ENCODE measurements around the gene COX5A.

Gene COX5A

DNA sequence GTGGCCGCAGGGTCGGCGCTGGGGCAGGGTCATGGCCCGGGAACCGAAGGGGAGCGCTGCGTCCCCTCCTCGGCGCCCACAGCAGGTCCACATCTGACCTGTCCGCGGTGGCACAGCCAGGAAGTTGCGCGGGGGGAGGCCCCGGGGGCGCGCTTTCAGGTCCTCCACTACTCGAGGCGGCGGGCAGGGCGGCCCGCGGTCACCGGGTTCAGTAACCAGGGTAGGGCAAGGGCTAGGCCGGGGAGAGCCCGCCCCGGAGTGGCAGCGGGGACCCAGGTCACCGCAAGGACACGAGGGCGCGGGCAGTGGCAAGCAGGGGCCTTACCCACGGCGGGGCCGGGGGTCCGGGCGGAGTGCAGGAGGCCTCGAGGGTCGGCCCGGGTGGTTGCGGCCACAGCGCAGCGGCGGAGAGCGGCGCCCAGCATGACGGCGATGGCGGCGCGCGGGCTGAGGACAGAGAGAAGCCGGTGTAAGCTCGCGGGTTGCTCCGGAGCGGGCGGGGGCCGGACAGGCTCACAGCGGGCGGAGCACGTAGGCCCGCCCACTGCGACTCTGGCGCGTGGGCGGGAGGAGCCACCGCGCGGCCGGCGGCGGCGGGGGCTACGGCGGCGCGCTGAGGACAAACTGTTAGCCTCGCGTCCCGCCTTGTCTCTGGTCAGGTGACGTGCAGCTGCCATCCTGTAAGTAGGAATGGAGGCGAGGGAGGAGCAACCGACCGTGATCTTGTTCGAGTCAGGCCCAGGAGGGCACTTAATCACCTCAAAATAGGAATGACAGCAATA is at the start of gene COX5A:
Gene COX5A (minus strand): TSS at position 484 of the 782 bp plus-strand sequence. CDS start 59 bp downstream, at position 425.
- peak; percentile 91 for DNase-seq

DNA sequence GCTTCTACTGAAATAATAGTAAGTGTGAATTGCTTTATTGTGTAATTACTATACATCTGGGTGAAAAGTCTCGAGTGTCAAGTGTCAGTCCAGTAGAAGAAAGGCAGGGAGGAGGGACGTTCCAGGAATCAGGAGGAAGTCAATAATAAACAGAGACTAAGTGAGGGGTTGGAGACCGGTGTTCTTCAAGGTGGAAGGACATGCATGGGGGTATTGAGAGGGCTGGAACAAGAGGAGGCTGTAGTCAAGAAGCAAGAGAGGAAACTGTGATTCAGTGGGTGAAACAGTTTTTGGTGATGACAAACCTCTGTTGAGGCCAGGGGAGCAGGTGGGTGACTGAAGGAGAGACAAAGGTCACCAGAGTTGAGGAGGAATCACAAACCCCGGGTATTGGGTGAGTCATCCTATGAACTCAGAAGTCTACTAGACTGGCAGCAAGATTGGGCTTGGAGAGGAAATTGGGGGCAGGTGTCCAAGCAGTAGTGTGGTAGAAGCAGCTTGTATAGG is 45.9 kb upstream of the COX5A start:
- DNase-seq: no peak

DNA sequence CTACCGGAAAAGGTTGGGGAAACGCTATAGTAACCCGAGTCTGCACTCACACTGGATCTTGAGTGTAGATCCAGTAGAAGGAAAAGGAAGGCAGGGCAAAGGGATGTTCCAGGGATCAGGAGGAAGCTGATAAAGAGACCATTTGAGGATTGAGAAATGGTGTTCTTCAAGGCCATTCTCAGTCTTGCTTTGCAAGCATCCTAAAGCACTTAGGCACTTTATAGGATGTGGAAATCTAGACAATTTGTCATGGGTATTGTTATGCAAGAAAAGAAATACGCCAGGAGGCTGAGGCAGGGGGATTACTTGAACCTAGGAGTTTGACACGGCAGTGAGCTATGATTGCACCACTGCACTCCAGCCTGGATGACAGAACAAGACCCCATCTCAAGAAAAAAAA is 44.3 kb upstream of the COX5A start:
- DNase-seq: no peak

DNA sequence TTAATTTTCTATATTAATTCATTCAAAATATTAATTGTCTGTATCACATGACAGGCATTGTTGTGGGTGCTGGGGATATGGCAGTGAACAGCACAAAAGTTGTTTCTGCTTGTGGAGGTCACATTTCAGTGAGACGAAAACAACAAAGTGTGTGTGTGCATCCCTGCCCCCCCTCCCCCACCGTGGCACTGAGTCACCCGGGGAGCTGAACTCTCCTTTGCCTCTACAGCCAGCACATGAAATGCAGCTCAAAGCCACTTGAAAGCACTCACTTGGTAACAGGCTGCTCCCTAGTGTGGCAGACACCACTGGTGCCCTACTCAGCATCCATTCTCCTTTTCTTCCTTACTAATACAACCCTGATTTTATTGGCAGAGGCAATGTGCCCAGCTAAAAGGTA is 40.6 kb upstream of the COX5A start:
- DNase-seq: no peak

DNA sequence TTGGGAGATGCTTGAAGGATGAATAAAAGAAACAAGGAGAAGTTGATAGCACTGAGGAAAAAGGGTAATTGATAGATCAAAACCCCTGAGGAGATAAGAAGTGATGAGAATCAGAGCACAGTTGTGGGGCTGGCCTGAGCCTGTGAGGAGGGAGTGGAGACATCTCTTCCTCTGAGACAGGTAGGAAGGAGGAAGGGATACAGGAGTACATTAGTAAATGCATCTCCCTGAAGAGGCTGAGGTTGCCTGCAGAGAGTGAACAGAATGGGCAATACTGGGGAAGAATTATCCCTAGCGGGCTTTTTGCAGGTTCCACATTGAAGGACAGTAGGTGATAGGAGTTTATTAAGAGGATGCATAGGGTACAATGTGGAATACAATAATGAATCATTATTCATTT is 40.2 kb upstream of the COX5A start:
- DNase-seq: no peak

DNA sequence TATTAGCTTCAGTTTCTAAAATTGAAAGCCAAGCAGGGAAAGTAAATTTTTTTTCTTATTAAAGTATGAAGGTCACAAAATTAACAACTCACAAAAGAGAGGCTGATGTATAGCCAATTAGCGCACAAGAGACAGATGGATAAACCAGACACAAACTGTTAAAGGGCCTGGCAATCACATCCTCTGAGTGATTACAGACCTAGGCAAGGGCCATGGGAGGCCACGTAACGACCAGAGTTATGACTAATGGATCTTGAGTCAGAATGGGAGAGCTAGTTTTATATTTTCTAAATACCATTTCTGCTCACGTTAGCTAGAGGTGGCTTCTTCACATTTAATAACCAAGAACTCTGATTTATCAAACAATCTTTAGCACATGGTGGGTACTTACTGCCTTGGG is 39.7 kb upstream of the COX5A start:
- no peak for DNase-seq

DNA sequence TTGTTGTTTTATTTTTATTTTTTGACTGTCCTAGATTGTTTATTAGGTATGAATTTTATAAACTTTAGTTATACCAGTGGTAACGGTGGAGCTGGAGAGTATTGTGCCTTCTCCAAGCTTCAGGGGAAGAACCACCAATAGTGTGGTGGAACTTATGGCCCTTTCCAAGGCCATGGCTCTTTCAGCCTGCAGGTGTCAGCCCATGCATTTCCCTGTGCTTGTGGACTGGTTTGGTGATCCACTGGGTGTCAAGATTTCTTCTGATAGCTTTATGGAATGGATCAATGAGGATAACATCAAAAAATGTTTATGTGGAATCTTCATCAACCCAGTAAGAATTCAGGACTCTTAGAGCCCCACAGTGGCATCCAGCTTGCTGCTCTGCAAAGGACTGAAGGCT is 38.3 kb upstream of the COX5A start:
- no peak for DNase-seq

DNA sequence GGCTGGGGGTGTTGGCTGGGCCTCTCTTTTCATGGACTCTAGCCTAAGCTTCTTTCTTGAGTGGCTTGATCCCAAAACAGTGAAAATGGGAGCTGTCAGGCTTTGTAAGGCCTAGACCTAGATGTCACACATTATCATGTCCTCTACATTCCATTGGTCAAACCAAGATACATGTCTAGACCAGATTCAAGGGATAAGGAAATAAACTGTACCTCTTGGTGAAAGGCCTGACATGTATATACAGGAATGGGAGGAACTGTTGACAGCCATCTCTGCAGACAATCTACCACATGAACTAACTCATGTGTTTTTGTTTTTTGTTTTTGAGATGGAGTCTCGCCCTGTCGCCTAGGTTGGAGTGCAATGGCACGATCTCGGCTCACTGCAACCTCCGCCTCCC is 29.8 kb upstream of the COX5A start:
- DNase-seq: no peak

DNA sequence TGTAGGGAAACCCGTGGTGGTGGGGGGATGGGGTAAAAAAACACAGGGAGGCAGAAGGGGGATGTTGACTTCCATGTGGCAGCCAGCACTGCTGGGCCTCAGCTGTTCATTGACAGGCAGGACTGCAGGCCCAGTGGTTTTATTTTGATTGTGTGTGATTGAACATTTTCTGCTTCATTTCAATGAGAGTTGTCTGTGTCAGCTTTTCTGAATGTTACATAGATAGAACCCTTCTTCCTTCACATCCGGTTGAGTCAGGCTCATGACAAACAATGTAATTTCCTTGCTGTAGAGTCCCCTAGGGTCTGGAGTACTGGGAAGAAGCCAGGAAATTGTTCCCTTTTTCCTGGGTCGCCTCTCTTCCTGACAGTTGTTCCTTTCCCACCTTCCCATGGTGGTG is 26.9 kb upstream of the COX5A start:
- DNase-seq: no peak

DNA sequence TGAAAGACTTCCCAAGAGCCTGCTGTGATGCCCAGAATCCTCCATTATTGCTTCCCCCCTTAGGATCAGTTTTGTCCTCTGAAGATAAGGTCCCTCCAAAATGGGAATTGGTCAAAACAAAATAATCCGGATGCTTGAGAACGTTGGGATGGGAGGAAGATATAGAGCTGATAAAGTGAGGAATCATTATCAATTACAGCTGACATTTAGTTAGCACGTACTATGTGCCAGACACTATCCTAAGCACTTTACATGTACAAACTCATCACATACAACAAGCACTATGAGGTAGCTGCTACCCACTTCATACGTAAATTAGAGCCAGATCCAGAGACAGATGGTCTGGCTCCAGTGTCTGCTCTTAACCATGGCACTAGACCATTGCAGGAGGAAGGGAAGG is 25.3 kb upstream of the COX5A start:
- DNase-seq: no peak

DNA sequence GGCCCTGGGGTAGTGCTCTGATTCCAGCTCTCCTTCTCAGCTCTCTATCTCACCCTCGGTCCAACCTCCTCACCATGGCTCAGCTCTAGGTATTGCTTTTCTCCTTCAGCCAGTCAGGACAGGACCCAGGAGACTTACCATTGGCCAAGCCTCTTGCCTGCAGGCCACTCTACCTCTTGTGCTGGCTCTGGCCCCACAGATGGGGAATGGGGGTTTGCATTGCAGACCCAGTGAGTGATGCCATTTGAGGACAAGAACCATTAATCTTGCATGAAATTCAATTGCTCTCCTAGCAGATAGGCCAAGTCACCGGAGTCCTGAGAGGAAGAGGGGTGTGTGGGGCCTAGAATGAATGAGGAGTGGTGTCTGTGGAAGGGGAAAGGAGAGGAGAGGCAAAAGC is 24.8 kb upstream of the COX5A start:
- no peak for DNase-seq

DNA sequence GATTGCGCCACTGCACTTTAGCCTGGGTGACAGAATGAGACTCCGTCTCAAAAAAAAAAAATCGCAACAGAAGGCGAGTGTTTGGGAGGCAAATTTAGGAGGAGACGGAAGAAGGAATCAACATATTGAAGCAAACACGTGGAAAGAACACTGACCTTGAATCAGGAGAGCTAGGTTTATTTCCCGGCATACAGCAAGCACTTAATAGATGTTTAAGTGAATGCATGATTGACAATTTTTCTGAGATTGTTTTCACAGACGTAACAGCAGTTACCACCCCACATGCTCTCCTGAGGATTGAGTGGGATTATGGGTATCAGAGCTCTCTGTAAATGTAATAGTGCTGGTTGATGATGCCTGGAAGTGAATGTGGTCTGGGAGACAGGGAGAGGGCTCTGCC is 24.3 kb upstream of the COX5A start:
- DNase-seq: no peak

DNA sequence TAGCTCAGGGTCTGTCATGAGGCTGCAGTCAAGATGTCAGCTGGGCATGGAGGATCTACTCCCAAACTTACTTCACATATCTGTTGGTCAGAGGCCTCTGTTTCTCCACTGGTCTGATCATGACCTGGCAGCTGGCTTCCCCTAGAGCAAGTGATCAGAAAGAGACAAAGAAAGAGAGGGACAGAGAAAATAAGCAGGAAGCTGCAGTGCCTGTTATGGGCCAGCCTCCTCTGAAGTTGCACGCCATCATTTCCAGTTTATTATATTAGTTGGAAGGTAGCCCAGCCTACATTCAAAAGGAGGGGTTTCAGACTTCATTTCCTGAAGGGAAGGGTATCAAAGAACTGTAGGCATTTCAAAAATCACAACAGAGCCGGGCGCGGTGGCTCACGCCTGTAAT is 23.7 kb upstream of the COX5A start:
- no peak for DNase-seq

DNA sequence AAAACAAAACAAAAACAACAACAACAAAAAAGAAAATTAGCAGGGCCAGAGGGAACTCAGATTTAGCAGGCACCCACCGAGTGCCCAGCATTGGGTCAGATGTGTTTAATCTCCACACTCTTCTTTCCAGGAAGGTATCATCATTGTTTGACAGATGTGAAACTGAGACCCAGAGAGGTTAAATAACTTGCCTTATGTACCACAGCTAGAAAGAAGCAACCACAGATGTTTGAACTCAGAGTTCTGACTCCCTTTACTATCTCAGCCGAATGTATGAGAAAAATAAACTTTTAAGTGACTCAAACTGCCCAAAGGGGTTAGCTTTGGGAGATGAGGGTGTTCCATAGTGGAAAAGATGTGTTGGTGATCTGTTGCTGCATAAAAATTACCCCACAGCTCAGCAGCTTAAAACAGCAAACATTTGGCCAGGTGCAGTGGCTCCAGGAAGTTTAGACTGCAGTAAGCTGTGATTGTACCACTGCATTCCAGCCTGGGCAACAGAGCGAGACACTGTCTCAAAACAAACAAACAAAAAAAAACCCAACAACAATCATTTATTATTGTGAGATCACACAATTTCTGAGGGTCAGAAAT is 23.2 kb upstream of the COX5A start:
- no peak for DNase-seq

DNA sequence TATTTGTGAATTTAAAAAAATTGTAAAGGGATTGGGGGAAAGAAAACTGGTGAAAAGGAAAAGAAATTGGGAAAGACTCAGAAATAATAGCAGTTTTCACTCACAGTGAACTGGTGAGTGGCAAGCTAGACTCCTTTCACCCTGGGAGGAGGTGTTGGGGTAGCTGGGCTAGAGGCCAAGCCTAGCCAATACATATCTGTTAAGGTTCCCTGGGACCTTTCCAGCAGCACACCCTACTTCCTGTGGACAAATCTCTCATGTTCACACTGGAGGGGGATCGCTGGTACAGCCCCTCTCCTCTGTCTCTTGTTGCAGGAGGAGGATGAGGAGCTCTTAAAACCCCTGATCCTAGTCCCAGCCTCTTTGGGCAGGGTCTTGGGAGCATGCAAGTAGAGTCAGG is 22.4 kb upstream of the COX5A start:
- DNase-seq: no peak

DNA sequence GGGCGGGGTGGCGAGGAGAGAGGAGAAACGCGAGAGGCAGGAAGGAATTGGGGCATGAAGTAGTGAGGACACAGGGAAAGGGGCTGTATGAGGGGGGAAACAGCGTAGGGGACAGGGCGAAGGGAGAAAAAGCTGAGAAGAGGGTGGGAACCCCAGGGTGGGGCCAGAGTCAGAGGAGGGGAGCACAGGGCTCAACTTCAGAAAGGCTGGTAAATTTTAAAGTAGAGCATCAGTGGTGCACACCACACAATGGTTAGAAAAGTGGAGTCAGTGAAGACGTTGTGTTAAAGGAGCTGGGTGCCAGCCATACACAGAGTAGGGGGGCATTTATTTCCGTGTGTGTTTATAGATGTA is 21.7 kb upstream of the COX5A start:
- DNase-seq: no peak

DNA sequence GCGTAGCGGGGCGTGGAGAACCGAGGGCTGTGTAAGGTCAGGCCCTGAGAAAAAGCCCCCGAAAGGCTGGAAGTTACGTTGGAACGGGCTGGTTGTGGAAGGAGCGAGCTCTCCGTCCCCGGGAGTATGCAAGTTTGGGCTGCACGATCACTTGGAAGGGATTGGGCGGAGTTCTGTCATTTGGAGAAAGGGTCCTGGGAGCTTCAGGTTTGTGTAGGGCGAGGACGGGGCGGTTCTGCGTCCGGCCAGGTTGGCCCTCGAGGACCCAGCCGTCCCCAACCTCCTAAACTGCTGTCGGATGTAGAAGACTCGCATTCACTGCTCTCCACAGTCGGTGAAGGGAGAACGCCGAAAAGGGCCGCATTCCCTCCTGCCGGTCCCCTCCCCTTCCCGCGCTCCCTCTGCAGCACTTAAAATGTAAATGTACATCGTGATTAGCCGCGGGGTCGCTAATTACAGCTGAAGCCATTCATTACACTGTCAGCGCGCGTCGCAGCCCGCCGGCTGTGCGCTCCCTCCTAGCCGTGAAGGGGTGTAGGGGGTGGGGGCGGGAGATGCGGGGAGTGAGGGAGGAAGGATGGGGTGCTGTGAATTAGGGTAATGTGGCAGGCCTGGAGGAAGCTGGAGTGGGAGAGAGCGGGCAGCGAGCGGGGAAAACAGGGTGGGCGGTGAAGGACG is 21.2 kb upstream of the COX5A start:
- no peak for DNase-seq

DNA sequence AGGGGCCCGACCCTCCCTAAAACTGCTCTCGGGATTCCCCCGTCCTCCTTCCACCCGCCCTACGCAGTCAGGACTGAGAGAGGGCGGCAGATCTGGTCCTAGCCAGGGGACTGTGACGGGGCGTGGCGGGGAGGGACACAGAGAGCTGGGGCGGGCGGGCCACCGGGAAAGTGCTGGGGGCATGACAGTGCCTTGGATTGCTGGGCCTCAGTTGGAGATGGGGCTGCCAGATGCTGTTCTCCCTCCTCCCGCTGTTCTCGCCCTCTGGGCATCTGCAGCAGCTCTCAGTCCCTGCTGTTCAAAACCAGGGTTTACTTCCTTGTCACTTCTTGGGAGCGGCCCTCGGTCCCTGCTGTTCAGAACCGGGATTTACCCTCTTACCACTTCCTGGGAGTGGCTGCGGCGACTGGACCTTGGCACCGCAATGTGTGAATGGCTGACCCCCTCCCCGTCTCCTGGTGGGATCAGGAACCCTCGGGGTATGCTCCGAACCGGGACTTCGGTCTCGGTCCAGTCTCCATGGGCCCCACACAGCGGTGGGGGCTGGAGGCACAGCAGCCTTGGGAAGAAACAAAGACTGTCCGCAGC is 20.5 kb upstream of the COX5A start:
- no peak for DNase-seq

DNA sequence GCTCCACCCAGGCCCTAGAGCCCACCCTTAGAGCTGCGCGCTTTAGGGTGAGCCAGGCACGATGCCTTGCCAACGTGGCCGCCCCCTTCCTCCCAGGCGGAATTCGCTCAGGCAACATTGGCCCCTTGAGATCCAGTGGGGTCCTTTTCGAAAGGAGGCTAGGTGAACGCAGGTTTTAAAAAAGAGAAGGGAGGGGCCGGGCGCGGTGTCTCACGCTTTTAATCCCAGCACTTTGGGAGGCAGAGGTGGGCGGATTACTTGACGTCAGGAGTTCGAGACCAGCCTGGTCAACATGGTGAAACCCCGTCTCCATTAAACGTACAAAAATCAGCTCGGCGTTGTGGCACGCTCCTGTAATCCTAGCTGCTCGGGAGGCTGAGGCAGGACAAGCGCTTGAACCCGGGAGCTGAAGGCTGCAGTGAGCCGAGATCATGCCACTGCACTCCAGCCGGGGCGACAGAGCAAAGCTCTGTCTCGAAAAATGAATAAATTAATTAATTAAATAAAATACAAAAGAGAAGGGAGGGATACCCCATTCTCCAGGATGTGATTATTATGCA is 19.7 kb upstream of the COX5A start:
- DNase-seq: no peak

DNA sequence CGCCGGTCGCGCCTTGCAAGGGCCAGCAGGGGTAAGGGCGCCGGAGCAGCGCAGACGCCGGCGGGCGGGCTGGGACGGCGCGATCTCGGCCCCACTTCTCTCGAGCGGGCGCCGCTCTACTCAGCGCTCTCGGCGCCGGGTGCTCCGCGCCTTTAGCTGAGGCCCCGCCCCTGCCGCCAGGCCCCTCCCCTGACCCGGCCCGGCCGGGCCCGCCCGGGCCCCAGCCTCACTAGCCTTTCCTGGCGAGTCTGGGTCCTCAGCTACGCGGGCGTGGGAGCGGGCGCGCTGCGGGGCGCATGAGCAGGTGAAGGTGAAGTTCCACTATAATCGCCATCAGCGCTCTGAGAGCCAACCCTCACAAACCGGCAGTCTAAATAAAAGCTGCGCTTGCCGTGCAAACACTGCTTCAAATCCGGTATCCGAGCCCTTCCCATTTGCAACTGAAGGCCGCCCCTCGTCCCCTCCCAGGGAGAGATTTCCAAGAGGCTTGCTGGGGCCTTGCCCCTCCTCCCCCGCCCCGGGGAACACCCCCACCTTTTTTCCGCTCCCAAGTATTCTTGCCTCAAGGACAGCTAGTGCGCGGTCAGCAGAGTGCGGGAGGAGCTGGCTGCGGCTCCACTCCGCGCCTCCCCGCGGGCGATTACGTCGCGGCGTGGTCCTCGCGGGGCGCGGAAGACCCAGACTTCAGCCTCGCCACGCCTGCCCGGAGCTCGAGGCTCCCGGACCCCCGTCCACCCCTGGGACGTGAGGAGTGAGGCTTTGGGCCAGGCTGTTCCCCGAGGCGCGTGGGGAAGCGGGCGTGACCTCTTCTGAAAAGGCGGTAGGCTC is 19.0 kb upstream of the COX5A start, which contains the start of gene RPP25:
Gene RPP25 (minus strand): TSS at position 125 of the 828 bp plus-strand sequence. CDS start 189 bp downstream, outside the sequence.
- peak; percentile 20 for DNase-seq

DNA sequence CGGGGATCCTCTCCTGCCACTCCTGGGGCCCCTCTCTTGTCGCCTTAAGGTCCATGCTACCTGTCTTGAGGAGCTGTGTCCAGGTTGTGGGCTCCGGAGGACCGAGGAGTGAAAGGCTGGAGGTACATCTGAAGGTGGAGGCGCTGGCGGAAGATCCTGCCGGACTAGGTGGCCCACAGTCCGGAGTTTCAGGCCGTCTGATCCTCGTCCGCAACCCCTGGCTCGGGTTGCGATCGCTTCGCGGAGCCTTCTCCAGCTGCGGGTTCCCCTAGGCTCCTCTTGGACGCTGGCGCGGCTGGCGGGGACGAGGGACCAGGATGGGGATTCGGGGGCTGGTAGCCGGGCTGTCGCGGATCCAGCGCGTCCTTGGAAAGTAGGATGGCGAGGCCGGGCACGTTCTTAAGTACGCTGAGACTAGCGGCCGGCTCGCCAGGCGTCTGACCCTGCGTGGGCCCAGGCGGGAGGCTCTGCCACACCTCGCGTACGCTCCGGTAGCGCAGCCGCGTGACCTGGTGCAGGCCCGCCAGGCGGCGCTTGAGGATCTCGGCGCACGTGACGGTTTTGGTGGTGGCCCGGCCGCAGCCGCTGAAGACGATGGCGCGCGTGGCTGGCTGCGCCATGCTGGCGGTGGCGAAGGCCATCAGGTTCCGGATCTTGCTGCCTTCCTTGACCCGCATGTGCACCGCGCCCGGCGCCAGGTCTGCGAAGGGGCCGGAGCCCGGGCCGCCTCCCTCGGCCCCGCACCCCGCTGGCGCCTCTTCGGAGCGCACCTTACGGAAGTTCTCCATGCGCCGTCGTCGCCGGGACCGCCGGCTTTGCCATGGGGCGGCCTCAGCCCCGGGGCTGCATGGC is 18.1 kb upstream of the COX5A start:
- DNase-seq: no peak
